GM23248 (cell line): ENCODE measurements around the gene MYH14. TPM values are rescaled to one million over a fixed set of nuclear protein-coding genes. Genes with fewer than 3 reads are reported as not detected.
A peak's percentile ranks its signal among the peaks of the same experiment; 100 is the strongest.
"Not testable (repeated sequence)": the region's sequence is repeated elsewhere in the genome, so short reads cannot be mapped to it uniquely, and the experiment has no call there.

Experiments used
- DNase-seq: peaks from one replicate; pipeline ENCODE4 v3.0.0-alpha.2; 2015
- H2AFZ ChIP-seq: fragments of 200-600 bp; sonication (generic); 2 replicates; pipeline ENCODE4 v1.6.1; 2016; ENCODE audit warnings: antibody characterized with exemption
- H3F3A ChIP-seq: fragments of 200-600 bp; sonication (generic); 2 replicates; pipeline ENCODE4 v1.6.1; 2016; ENCODE audit warnings: mild to moderate bottlenecking, antibody characterized with exemption, mixed run types; ENCODE audit not compliant: insufficient read depth
- H3K27ac ChIP-seq: fragments of 200-600 bp; sonication (generic); 2 replicates; pipeline ENCODE4 v1.5.1; 2016; ENCODE audit warnings: mild to moderate bottlenecking
- H3K27me3 ChIP-seq: fragments of 200-600 bp; sonication (generic); replicated peaks from 2 replicates; pipeline ENCODE4 v1.6.1; 2016; ENCODE audit warnings: mild to moderate bottlenecking; ENCODE audit not compliant: insufficient read depth
- H3K36me3 ChIP-seq: fragments of 200-600 bp; sonication (generic); 2 replicates; pipeline ENCODE4 v1.6.1; 2016; ENCODE audit warnings: low read depth, mild to moderate bottlenecking
- H3K4me1 ChIP-seq: fragments of 200-600 bp; sonication (generic); 2 replicates; pipeline ENCODE4 v1.6.1; 2016; ENCODE audit warnings: mild to moderate bottlenecking; ENCODE audit not compliant: insufficient read depth
- H3K4me2 ChIP-seq: fragments of 200-600 bp; sonication (generic); one replicate; pipeline ENCODE4 v1.6.1; 2016; ENCODE audit warnings: mild to moderate bottlenecking; ENCODE audit not compliant: unreplicated experiment
- H3K4me3 ChIP-seq: fragments of 200-600 bp; sonication (generic); 2 replicates; pipeline ENCODE4 v1.5.1; 2016; ENCODE audit warnings: mild to moderate bottlenecking
- H3K79me2 ChIP-seq: fragments of 200-600 bp; sonication (generic); 2 replicates; pipeline ENCODE4 v1.6.1; 2016; ENCODE audit warnings: mild to moderate bottlenecking; ENCODE audit not compliant: insufficient read depth
- H3K9ac ChIP-seq: fragments of 200-600 bp; sonication (generic); 2 replicates; pipeline ENCODE4 v1.6.1; 2016; ENCODE audit warnings: mild to moderate bottlenecking
- H3K9me2 ChIP-seq: fragments of 200-600 bp; sonication (generic); 2 replicates; pipeline ENCODE4 v1.6.1; 2016; ENCODE audit warnings: mixed run types, mild to moderate bottlenecking, moderate library complexity; ENCODE audit not compliant: insufficient read depth
- H3K9me3 ChIP-seq: fragments of 200-600 bp; sonication (generic); one replicate; pipeline ENCODE4 v1.6.1; 2017; ENCODE audit warnings: low read depth
- H4K20me1 ChIP-seq: fragments of 200-600 bp; sonication (generic); 2 replicates; pipeline ENCODE4 v1.6.0; 2016; ENCODE audit not compliant: insufficient read depth
- EZH2 ChIP-seq: fragments of 200-600 bp; sonication (generic); IDR thresholded peaks from 2 replicates; pipeline ENCODE4 v1.6.1; 2018; ENCODE audit warnings: antibody characterized with exemption, mild to moderate bottlenecking; ENCODE audit not compliant: insufficient read depth, poor library complexity, severe bottlenecking
- EZH2phosphoT487 ChIP-seq: fragments of 200-600 bp; sonication (generic); IDR thresholded peaks from 2 replicates; pipeline ENCODE4 v1.6.1; 2018; ENCODE audit warnings: antibody characterized with exemption, moderate library complexity, mild to moderate bottlenecking, low read depth; ENCODE audit not compliant: insufficient read depth
- WGBS, 2 experiments: methylation state at CpG; one replicate each; pipeline ENCODE4 v1.1.6; 2015 to 2017; ENCODE audit warnings: low lambda C conversion rate in 2 of 2, low coverage in 1 of 2; ENCODE audit errors: missing lambda C conversion rate in 2 of 2; 5-methylcytosine and 5-hydroxymethylcytosine counted together
- in situ Hi-C: fragments of 300-500 bp; cut with MboI; formaldehyde crosslinking; loops from 2 replicates; pipeline ENCODE4 v1.15.0; 2020
- polyA plus RNA-seq: library from polyadenylated mRNA; unstranded; fragments of >200 nt; fragmentation: Nextera tagmentation; extraction: Ambion mirVana; gene quantifications from 2 replicates; pipeline ENCODE4 v1.2.1, GENCODE V29; 2016
- total RNA-seq: library from RNA; depleted of rRNA; stranded (reverse); fragments of >200 nt; shearing (Covaris generic); gene quantifications from 2 replicates; pipeline ENCODE4 v1.2.3, GENCODE V29; 2014

Gene MYH14
- total and polyA plus RNA-seq, 2 experiments from 2014 or later, result not detected

- Histone ChIP-seq H3K36me3 (no peaks in the 10 kb centered on the region), H2AFZ (peak overlapping the region; percentile 78), H3K9me2 (no peaks in the 10 kb centered on the region), H3K4me3 (peak overlapping the region; percentile 69), H3K27me3 (peaks cover 33% of the 10 kb centered on the region), H3F3A (no peaks in the 10 kb centered on the region), H3K4me2 (peak overlapping the region; percentile 50), H3K79me2 (no peaks in the 10 kb centered on the region), H3K4me1 (no peaks in the 10 kb centered on the region), H3K9ac (no peak overlapping the region), H3K9me3 (no peaks in the 10 kb centered on the region), H3K27ac (no peak overlapping the region), H4K20me1 (no peaks in the 10 kb centered on the region)
- 15 to 16% methylated on average over 53 to 54 of the region's 54 CpGs for WGBS, 2 experiments
- peak; percentile 78 for DNase-seq
- TF ChIP-seq EZH2phosphoT487 (no peak), EZH2 (no peak)
- in situ Hi-C loops, result no loop called here
Measured at GRCh38 chr19:50333737-50334617, 130.6 kb downstream of the MYH14 start.

- Histone ChIP-seq H3K4me3 (no peak overlapping the region), H3K9me3 (no peaks in the 10 kb centered on the region), H3K4me1 (no peaks in the 10 kb centered on the region), H3K9ac (no peak overlapping the region), H3K9me2 (no peaks in the 10 kb centered on the region), H3K27me3 (peaks cover 27% of the 10 kb centered on the region), H3K36me3 (no peaks in the 10 kb centered on the region), H3K27ac (no peak overlapping the region), H3K4me2 (no peak overlapping the region), H4K20me1 (no peaks in the 10 kb centered on the region), H3K79me2 (no peaks in the 10 kb centered on the region), H3F3A (no peaks in the 10 kb centered on the region), H2AFZ (no peak overlapping the region)
- whole genome bisulfite sequencing, 2 experiments, result 74 to 78% methylated on average over 12 of the region's 12 CpGs
- TF ChIP-seq EZH2phosphoT487 (no peak), EZH2 (no peak)
- no peak for DNase-seq
- in situ Hi-C loops, result no loop called here
Measured at GRCh38 chr19:50334741-50335421, 131.5 kb downstream of the MYH14 start.

- H3F3A ChIP-seq, H3K9me3 ChIP-seq, H3K27ac ChIP-seq, H3K36me3 ChIP-seq, H2AFZ ChIP-seq, H3K9me2 ChIP-seq, H4K20me1 ChIP-seq, in situ Hi-C loops, DNase-seq, H3K4me1 ChIP-seq, H3K4me2 ChIP-seq, H3K79me2 ChIP-seq, H3K9ac ChIP-seq, H3K4me3 ChIP-seq: not testable (repeated sequence)
- peaks cover 11% of the 10 kb centered on the region for H3K27me3 ChIP-seq
- 33 to 34% methylated on average over 6 of the region's 6 CpGs for WGBS, 2 experiments
Measured at GRCh38 chr19:50337031-50337430, 133.6 kb downstream of the MYH14 start.

GRCh38 chr19:50340331-50340730 is 136.9 kb downstream of the MYH14 start:
- Histone ChIP-seq H3K9ac (no peak overlapping the region), H3K4me1 (no peaks in the 10 kb centered on the region), H3K4me2 (no peak overlapping the region), H3K9me2 (no peaks in the 10 kb centered on the region), H3F3A (no peaks in the 10 kb centered on the region), H2AFZ (no peak overlapping the region), H3K4me3 (no peak overlapping the region), H4K20me1 (no peaks in the 10 kb centered on the region), H3K27me3 (no peaks in the 10 kb centered on the region), H3K79me2 (no peaks in the 10 kb centered on the region), H3K27ac (no peak overlapping the region), H3K36me3 (no peaks in the 10 kb centered on the region), H3K9me3 (no peaks in the 10 kb centered on the region)
- DNase-seq, result no peak
- in situ Hi-C loops, result no loop called here
- TF ChIP-seq EZH2phosphoT487, result no peak
- TF ChIP-seq EZH2, result no peak
